Osteocyte (in vitro differentiated cells): ENCODE measurements around the gene MAP4K4. TPM values are rescaled to one million over a fixed set of nuclear protein-coding genes. Genes with fewer than 3 reads are reported as not detected.

Source experiments
- DNase-seq: peaks from one replicate; pipeline ENCODE4 v3.0.0; 2021; ENCODE audit warnings: mixed read lengths; ENCODE audit not compliant: unreplicated experiment; ENCODE audit errors: extremely low spot score
- H3K27ac Mint-ChIP-seq: one replicate; pipeline ENCODE4 v1.8.0; 2021; ENCODE audit warnings: mild to moderate bottlenecking, mixed read lengths; ENCODE audit not compliant: unreplicated experiment
- H3K27me3 Mint-ChIP-seq: one replicate; pipeline ENCODE4 v1.8.0; 2021; ENCODE audit warnings: mixed read lengths; ENCODE audit not compliant: unreplicated experiment
- H3K36me3 Mint-ChIP-seq: one replicate; pipeline ENCODE4 v1.8.0; 2021; ENCODE audit warnings: mixed read lengths; ENCODE audit not compliant: unreplicated experiment
- H3K4me1 Mint-ChIP-seq: one replicate; pipeline ENCODE4 v1.8.0; 2021; ENCODE audit warnings: mixed read lengths; ENCODE audit not compliant: unreplicated experiment
- H3K4me3 Mint-ChIP-seq: one replicate; pipeline ENCODE4 v1.8.0; 2021; ENCODE audit warnings: mild to moderate bottlenecking, moderate library complexity, mixed read lengths; ENCODE audit not compliant: unreplicated experiment
- H3K9me3 Mint-ChIP-seq: one replicate; pipeline ENCODE4 v1.8.0; 2021; ENCODE audit warnings: mixed read lengths; ENCODE audit not compliant: unreplicated experiment
- CTCF ChIP-seq: fragments of 200-600 bp; sonication (generic); IDR thresholded peaks from 2 replicates; pipeline ENCODE4 v1.5.0; 2021; ENCODE audit warnings: antibody characterized with exemption, mild to moderate bottlenecking, moderate library complexity
- total RNA-seq: library from RNA; stranded (reverse); gene quantifications from 2 replicates; pipeline ENCODE4 v1.2.1, GENCODE V29; 2021

The MAP4K4 gene
- total RNA-seq, 1 donor from 2014 or later, result 126 TPM

GRCh38 chr2:101863534-101863933 is 166.0 kb downstream of the MAP4K4 start:
- Mint-ChIP-seq H3K27me3 (no peaks in the 10 kb centered on the region), H3K9me3 (no peaks in the 10 kb centered on the region), H3K36me3 (peaks cover 60% of the 10 kb centered on the region), H3K27ac (no peak overlapping the region), H3K4me3 (no peak overlapping the region), H3K4me1 (peaks cover 6% of the 10 kb centered on the region)
- no peak for TF ChIP-seq CTCF
- no peak for DNase-seq

- Mint-ChIP-seq H3K27ac (no peak overlapping the region), H3K9me3 (no peaks in the 10 kb centered on the region), H3K36me3 (peaks cover 60% of the 10 kb centered on the region), H3K27me3 (no peaks in the 10 kb centered on the region), H3K4me1 (peaks cover 6% of the 10 kb centered on the region), H3K4me3 (no peak overlapping the region)
- TF ChIP-seq CTCF, result no peak
- DNase-seq, result no peak
These were observed 166.9 kb downstream of the MAP4K4 start for GRCh38 chr2:101864426-101864825.

DNA sequence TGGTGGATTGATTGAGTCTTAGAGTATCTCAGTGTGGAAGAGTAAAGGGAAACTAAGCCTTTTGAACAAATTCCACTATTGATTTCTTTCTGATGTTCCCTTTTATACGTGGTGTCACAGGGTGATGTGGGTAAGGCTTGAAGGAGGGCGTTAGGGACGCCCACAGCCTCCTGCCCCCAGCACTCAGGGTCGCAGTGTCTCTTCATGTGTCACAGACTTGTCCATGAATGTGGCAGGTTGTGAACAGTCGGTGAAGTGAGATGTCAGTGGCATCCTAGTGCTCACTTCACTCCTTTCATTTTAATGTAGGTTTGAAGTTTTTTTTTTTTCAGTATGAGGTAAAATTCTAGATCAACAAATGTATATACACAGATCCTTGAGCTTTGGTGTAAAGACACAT is 171.0 kb downstream of the MAP4K4 start:
- Mint-ChIP-seq H3K27me3 (no peaks in the 10 kb centered on the region), H3K4me1 (peaks cover 5% of the 10 kb centered on the region), H3K36me3 (peaks cover 66% of the 10 kb centered on the region), H3K9me3 (no peaks in the 10 kb centered on the region), H3K4me3 (no peak overlapping the region), H3K27ac (no peak overlapping the region)
- no peak for TF ChIP-seq CTCF
- no peak for DNase-seq

DNA sequence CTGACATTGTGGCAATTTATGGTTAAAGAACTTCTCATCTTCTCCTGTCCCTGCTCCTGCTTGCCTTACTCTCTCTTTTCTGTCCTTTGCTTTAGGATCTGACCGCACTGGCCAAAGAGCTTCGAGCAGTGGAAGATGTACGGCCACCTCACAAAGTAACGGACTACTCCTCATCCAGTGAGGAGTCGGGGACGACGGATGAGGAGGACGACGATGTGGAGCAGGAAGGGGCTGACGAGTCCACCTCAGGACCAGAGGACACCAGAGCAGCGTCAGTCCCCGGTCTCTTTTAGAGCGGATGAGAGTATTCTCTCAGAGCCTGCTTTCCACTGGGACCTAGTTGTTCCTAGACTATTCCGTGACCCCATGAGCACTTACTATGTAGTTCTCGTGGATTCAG is 172.0 kb downstream of the MAP4K4 start:
- Mint-ChIP-seq H3K9me3 (no peaks in the 10 kb centered on the region), H3K4me3 (no peak overlapping the region), H3K4me1 (peaks cover 5% of the 10 kb centered on the region), H3K27me3 (no peaks in the 10 kb centered on the region), H3K27ac (no peak overlapping the region), H3K36me3 (peaks cover 66% of the 10 kb centered on the region)
- TF ChIP-seq CTCF, result no peak
- no peak for DNase-seq

- H3K36me3 Mint-ChIP-seq, result peaks cover 60% of the 10 kb centered on the region
- no peak for TF ChIP-seq CTCF
These were observed 172.9 kb downstream of the MAP4K4 start for GRCh38 chr2:101870444-101870843.

More at GRCh38 chr2:101870444-101870843, 172.9 kb downstream of the MAP4K4 start:
- H3K27ac Mint-ChIP-seq, result no peak overlapping the region
- H3K9me3 Mint-ChIP-seq, result no peaks in the 10 kb centered on the region
- H3K4me3 Mint-ChIP-seq, result no peak overlapping the region
- peaks cover 5% of the 10 kb centered on the region for H3K4me1 Mint-ChIP-seq
- no peak for DNase-seq
- no peaks in the 10 kb centered on the region for H3K27me3 Mint-ChIP-seq
